Vagina (tissue), 2 donors: ENCODE results near the gene PIP5K1B.

Experiments
- POLR2A ChIP-seq, 2 donors: fragments of 450-650 bp; IDR thresholded peaks; one replicate each; pipeline ENCODE4 v1.6.1; 2017; ENCODE audit warnings: antibody characterized with exemption in 2 of 2, mild to moderate bottlenecking in 2 of 2, moderate library complexity in 2 of 2
- POLR2AphosphoS5 ChIP-seq, 2 donors: sonication (generic); formaldehyde crosslinking; IDR thresholded peaks; one replicate each; pipeline ENCODE4 v1.9.0; 2017; ENCODE audit warnings: antibody characterized with exemption in 2 of 2, mild to moderate bottlenecking in 2 of 2, low read depth in 1 of 2; ENCODE audit not compliant: insufficient read depth in 1 of 2

DNA sequence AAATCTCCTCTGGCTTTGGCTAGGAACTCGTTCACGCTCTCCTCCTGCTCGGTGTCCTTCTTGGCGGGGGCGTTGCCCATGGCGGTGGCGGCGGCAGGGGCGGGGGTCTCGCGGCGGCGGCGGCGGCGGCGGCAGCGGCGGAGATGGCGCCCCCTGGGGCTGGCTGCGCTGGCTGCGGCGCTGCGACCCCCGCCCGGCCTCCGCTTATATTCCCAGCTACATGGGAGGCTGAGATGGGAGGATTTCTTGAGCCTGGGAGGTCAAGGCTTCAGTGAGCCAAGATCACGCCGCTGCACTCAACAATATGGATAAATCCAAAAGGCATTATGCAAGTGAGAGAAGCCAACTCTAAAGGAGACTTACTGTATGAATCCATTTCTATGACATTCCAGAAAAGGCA is 309.0 kb downstream of the PIP5K1B start, which contains the start of gene PRKACG:
- no peak for TF ChIP-seq POLR2AphosphoS5 (IDR thresholded peaks at IDR 0.05; ENCODE audit: insufficient read depth in 1 of 2, low read depth in 1 of 2)
- TF ChIP-seq POLR2A (IDR thresholded peaks at IDR 0.05), result no peak
